ENCODE measurements around the gene CD53.
"Not testable (repeated sequence)": the region's sequence is repeated elsewhere in the genome, so short reads cannot be mapped to it uniquely, and the experiment has no call there.

DNA sequence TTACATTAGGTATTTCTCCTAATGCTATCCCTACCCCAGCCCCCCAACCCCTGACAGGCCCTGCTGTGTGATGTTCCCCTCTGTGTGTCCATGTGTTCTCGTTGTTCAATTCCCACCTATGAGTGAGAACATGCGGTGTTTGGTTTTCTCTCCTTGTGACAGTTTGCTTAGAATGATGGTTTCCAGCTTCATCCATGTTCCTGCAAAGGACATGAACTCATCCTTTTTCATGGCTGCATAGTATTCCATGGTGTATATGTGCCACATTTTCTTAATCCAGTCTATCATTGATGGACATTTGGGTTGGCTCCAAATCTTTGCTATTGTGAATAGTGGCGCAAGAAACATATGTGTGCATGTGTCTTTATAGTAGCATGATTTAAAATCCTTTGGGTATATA lies 58.1 kb downstream of the CD53 start:
- TF ChIP-seq NFATC3 (IDR thresholded peaks at IDR 0.05); SMAD3 (CRISPR knock-in tag; conservative IDR thresholded peaks at IDR 0.05): not testable (repeated sequence)

All from K562 (cell line).